ENCODE measurements around the gene ETHE1. TPM values are rescaled to one million over a fixed set of nuclear protein-coding genes. Genes with fewer than 3 reads are reported as not detected.

ETHE1 gene
- total and polyA plus RNA-seq, 12 donors, result 15.9 to 78.7 (median 33.2) TPM

- DNase-seq, result no peak
- H3K4me3 ChIP-seq, result no peak overlapping the region
- H3K27me3 ChIP-seq, result no peaks in the 10 kb centered on the region
- H3K36me3 ChIP-seq (replicated peaks in 1 of 2), result peaks cover 0 to 44% of the 10 kb centered on the region in 2 donors
- no peaks in the 10 kb centered on the region for H3K4me1 ChIP-seq (replicated peaks in 1 of 2)
- 93 to 100% (median 96%) methylated on average over 9 of the region's 9 CpGs for WGBS, 4 donors
- H3K27ac ChIP-seq, result no peak overlapping the region
- H3K9me3 ChIP-seq (replicated peaks in 1 of 3), result no peaks in the 10 kb centered on the region
- no peak for TF ChIP-seq POLR2A (IDR thresholded peaks at IDR 0.05)
- no peak for TF ChIP-seq CTCF (IDR thresholded peaks at IDR 0.05)
- intact Hi-C loops (cut with DNase I), result no loop called here
Measured at GRCh38 chr19:43544077-43544476, 17.1 kb upstream of the ETHE1 start.

DNA sequence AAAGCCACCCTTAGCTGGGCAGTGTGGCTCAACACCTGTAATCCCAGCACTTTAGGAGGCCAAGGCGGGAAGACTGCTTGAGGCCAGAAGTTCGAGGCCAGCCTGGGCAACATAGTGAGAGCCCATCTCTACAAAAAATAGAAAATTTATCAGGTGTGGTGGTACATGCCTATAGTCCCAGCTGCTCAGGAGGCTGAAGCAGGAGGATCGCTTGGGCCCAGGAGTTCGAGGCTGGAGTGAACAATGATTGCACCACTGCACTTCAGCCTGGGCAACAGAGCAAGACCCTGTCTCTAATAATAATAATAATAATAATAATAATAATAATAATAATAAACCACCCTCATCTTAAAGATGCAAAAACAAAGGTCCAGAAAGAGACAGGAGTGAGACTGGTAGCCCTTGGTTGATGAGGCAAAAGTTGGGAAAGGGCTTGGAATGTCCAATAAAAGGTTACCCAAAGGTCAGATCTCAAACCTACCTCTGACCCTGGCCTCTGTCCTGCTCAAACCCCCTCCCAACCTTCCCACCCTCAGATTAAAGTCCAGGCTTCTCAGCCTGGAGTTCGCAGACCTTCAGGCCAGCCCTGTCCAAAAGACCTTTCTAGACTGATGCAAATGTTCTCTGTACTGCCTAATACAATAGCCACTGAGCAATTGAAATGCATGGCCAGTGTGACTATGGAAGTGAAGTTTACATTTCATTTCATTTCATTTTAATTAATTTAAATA lies 15.1 kb upstream of the ETHE1 start:
- peaks cover 0 to 50% of the 10 kb centered on the region in 2 donors for H3K36me3 ChIP-seq (replicated peaks in 1 of 2)
- TF ChIP-seq CTCF (IDR thresholded peaks at IDR 0.05) (no peak), POLR2A (IDR thresholded peaks at IDR 0.05) (no peak)

DNA sequence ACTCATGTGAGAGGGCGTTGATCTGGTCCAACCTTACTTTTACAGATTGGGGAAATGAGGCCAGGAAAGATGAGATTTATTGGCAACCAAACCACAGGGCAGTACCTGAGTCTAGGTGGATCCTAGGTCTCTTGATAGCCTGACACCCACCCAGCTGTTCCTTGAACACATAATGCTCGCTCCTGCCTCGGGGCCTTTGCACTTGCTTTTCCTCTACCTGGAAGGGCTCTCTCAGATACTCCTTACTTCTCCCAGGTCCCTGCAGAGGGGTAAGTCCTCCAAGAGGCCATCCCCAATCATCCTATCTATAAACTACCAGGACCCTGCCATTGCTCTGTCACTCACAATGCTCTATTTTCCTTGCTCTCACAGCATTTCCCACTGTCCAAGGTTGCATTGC lies 13.4 kb upstream of the ETHE1 start:
- peaks cover 0 to 46% of the 10 kb centered on the region in 2 donors for H3K36me3 ChIP-seq (replicated peaks in 1 of 2)
- no peaks in the 10 kb centered on the region for H3K27me3 ChIP-seq
- intact Hi-C loops (cut with DNase I), result no loop called here
- TF ChIP-seq POLR2A (IDR thresholded peaks at IDR 0.05) (no peak), CTCF (IDR thresholded peaks at IDR 0.05) (no peak)
- H3K4me3 ChIP-seq, result no peak overlapping the region
- no peak overlapping the region for H3K27ac ChIP-seq
- WGBS, 4 donors, result 97 to 100% (median 98%) methylated on average over 3 of the region's 3 CpGs
- H3K9me3 ChIP-seq (replicated peaks in 1 of 3), result no peaks in the 10 kb centered on the region
- DNase-seq, result no peak
- no peaks in the 10 kb centered on the region for H3K4me1 ChIP-seq (replicated peaks in 1 of 2)

More for the DNA sequence above, 15.1 kb upstream of the ETHE1 start:
- Histone ChIP-seq H3K4me3 (no peak overlapping the region), H3K27ac (no peak overlapping the region), H3K4me1 (replicated peaks in 1 of 2) (no peaks in the 10 kb centered on the region), H3K9me3 (replicated peaks in 1 of 3) (no peaks in the 10 kb centered on the region), H3K27me3 (no peaks in the 10 kb centered on the region)
- intact Hi-C loops (cut with DNase I), result no loop called here
- no peak for DNase-seq
- WGBS, 4 donors, result 93 to 99% (median 95%) methylated on average over 5 of the region's 5 CpGs

GRCh38 chr19:43538922-43539321 lies 11.9 kb upstream of the ETHE1 start:
- H3K9me3 ChIP-seq (replicated peaks in 1 of 3), result no peaks in the 10 kb centered on the region
- H3K4me1 ChIP-seq (replicated peaks in 1 of 2), result peaks cover 0 to 6% of the 10 kb centered on the region in 2 donors
- TF ChIP-seq CTCF (IDR thresholded peaks at IDR 0.05) (no peak), POLR2A (IDR thresholded peaks at IDR 0.05) (no peak)
- DNase-seq, result no peak
- peaks cover 0 to 31% of the 10 kb centered on the region in 2 donors for H3K36me3 ChIP-seq (replicated peaks in 1 of 2)
- no peaks in the 10 kb centered on the region for H3K27me3 ChIP-seq
- no peak overlapping the region for H3K4me3 ChIP-seq
- no peak overlapping the region for H3K27ac ChIP-seq
- intact Hi-C loops (cut with DNase I), result loop anchor here in 1 of 2 donors (5.0 kb wide), 1 partner anchor 53 kb away; no protein-coding TSS in a partner anchor
